Measurements from ENCODE around the gene ZNF555.
"Not testable (repeated sequence)": the region's sequence is repeated elsewhere in the genome, so short reads cannot be mapped to it uniquely, and the experiment has no call there.

The ZNF555 gene

GRCh38 chr19:2807379-2808128 is 33.7 kb upstream of the ZNF555 start:
- no peak for DNase-seq

- no peak for DNase-seq
Measured at GRCh38 chr19:2808129-2808941, 32.9 kb upstream of the ZNF555 start.

- DNase-seq = no peak
Measured at GRCh38 chr19:2809387-2810140, 31.7 kb upstream of the ZNF555 start.

GRCh38 chr19:2810141-2811091 is 30.9 kb upstream of the ZNF555 start:
- DNase-seq = no peak

GRCh38 chr19:2811221-2811722 is 30.0 kb upstream of the ZNF555 start:
- no peak for DNase-seq

GRCh38 chr19:2811735-2812413 is 29.4 kb upstream of the ZNF555 start:
- DNase-seq = no peak

- no peak for DNase-seq
Measured at GRCh38 chr19:2812414-2813234, 28.7 kb upstream of the ZNF555 start.

GRCh38 chr19:2813235-2814160 is 27.8 kb upstream of the ZNF555 start:
- no peak for DNase-seq

- no peak for DNase-seq
Measured at GRCh38 chr19:2814426-2814825, 26.8 kb upstream of the ZNF555 start.

GRCh38 chr19:2815191-2815614 is 26.1 kb upstream of the ZNF555 start:
- no peak for DNase-seq

GRCh38 chr19:2815923-2816322 is 25.4 kb upstream of the ZNF555 start:
- DNase-seq = no peak

- no peak for DNase-seq
Measured at GRCh38 chr19:2816641-2817040, 24.6 kb upstream of the ZNF555 start.

- not testable (repeated sequence) for DNase-seq
Measured at GRCh38 chr19:2817237-2817829, 23.9 kb upstream of the ZNF555 start.

GRCh38 chr19:2819540-2820111 is 21.6 kb upstream of the ZNF555 start, which contains the start of gene ZNF554:
Gene ZNF554, plus strand, starts transcription at chr19:2819868. Its CDS starts 204 bp downstream, at chr19:2820072.
- peak; percentile 90 for DNase-seq

- DNase-seq = no peak
Measured at GRCh38 chr19:2820112-2820702, 21.1 kb upstream of the ZNF555 start.

- no peak for DNase-seq
Measured at GRCh38 chr19:2822846-2823245, 18.4 kb upstream of the ZNF555 start.

GRCh38 chr19:2823646-2824045 is 17.6 kb upstream of the ZNF555 start:
- DNase-seq = no peak

- no peak for DNase-seq
Measured at GRCh38 chr19:2824129-2824528, 17.1 kb upstream of the ZNF555 start.

Data from DMS79 (cell line).